A549 treated with ZK216348 at 1 μM for 4 hours (cell line): ENCODE data around the gene ACP3. TPM values are rescaled to one million over a fixed set of nuclear protein-coding genes. Genes with fewer than 3 reads are reported as not detected.

Experiments used
- total RNA-seq: library from RNA; stranded (reverse); fragments of 200-300 nt; extraction: Qiagen RNA extraction; gene quantifications from 5 replicates; pipeline ENCODE4 v1.2.3, GENCODE V29; 2022; ENCODE audit warnings: low read depth

ACP3 gene
- not detected in 5 replicates for total RNA-seq

GRCh38 chr3:132317229-132317948 lies at the start of gene ACP3:
ACP3 (plus strand) TSS chr3:132317407; CDS start chr3:132317457, 50 bp downstream.

Other genes with a start within 250 kb of the ACP3 start
- 11.8 to 15.1 TPM (median 13.0 TPM) in 5 replicates for gene DNAJC13, start 100.1 kb downstream of the ACP3 start, total RNA-seq